Motor neuron (in vitro differentiated cells): Measurements from ENCODE around the gene GPR89B. TPM values are rescaled to one million over a fixed set of nuclear protein-coding genes. Genes with fewer than 3 reads are reported as not detected.
A peak's percentile ranks its signal among the peaks of the same experiment; 100 is the strongest.
"Not testable (repeated sequence)": the region's sequence is repeated elsewhere in the genome, so short reads cannot be mapped to it uniquely, and the experiment has no call there.

Experiments
- ATAC-seq, 8 experiments: fragments of 200-7000 bp; cut with Tn5 transposase; replicated peaks in 6 of 8; 2 replicates each; pipeline ENCODE4 v1.8.0; 2021; ENCODE audit warnings: mild to moderate bottlenecking in 8 of 8, moderate library complexity in 8 of 8
- H3K27ac ChIP-seq, 2 donors: fragments of 250-450 bp; sonication (Bioruptor Pico); 2 replicates each; pipeline ENCODE4 v1.9.0; 2021; ENCODE audit warnings: antibody characterized with exemption in 2 of 2, mild to moderate bottlenecking in 2 of 2, moderate library complexity in 1 of 2
- H3K4me1 ChIP-seq, 2 donors: fragments of 250-450 bp; sonication (Bioruptor Pico); replicated peaks in 1 of 2; 2 replicates each; pipeline ENCODE4 v1.6.1; 2021; ENCODE audit warnings: antibody characterized with exemption in 2 of 2, mild to moderate bottlenecking in 2 of 2, moderate library complexity in 1 of 2
- H3K4me3 ChIP-seq, 5 donors: fragments of 250-450 bp; sonication (Bioruptor Pico); 2 replicates each; pipeline ENCODE4 v1.9.0; 2021; ENCODE audit warnings: antibody characterized with exemption in 5 of 5, mild to moderate bottlenecking in 5 of 5, moderate library complexity in 4 of 5
- WGBS, 10 experiments: fragments of 450-650 bp; shearing (Covaris generic); methylation state at CpG; one replicate each; pipeline ENCODE4 v1.0.0; 2022; 5-methylcytosine and 5-hydroxymethylcytosine counted together
- in situ Hi-C, 9 experiments: fragments of 400-800 bp; cut with MboI; loops; one replicate each; pipeline ENCODE4 v1.15.0; 2021; ENCODE audit warnings: low sequenced_read_pairs in 9 of 9, low pct_unique_long_range_greater_than_20kb in 2 of 9; ENCODE audit not compliant: unreplicated experiment in 9 of 9
- total RNA-seq, 8 experiments: library from RNA; unstranded; fragments of 300-600 nt; gene quantifications; 2 replicates each; pipeline versions ENCODE4 v1.2.3 to v1.2.4, GENCODE V29; 2022

GPR89B gene
- total RNA-seq, 8 experiments from 2014 or later, result 15.9 to 28.1 (median 23.2) TPM

DNA sequence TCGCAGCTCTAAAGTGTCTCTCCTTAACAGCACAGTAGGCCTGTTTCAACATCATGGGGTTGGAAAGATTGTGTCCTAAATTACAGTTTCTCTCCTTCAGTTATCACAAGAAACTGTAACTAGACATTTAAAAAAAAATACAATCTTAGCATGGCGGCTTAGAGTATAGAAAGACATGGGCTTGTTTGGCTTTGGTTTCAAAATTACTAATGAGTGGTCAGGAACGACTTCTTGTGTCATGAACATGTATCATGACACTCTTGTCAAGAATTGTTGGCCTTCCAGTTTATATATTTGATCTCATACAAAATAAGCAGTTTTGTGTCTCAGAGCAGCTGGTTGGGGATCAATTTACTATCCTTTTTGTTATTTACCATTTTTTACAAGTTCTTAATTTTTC, 23.5 kb upstream of the GPR89B start:
- in situ Hi-C loops, result no loop called here
- peaks cover 0 to 4% of the 10 kb centered on the region in 2 donors for H3K4me1 ChIP-seq
- no peak overlapping the region for H3K4me3 ChIP-seq
- no peak for ATAC-seq
- H3K27ac ChIP-seq, result no peak overlapping the region
- WGBS, 10 experiments, result 40 to 94% (median 83%) methylated on average over 1 to 3 of the region's 3 CpGs

- in situ Hi-C loops, result no loop called here
- H3K4me3 ChIP-seq, result no peak overlapping the region
- no peaks in the 10 kb centered on the region for H3K4me1 ChIP-seq
- ATAC-seq, result no peak
- H3K27ac ChIP-seq, result no peak overlapping the region
- 40 to 100% (median 94%) methylated on average over 2 to 32 of the region's 44 CpGs; no CpG with 5 or more reads in 1 of the 10 experiments for WGBS, 10 experiments
Observed at GRCh38 chr1:147907786-147908509, 20.3 kb upstream of the GPR89B start.

- no peak overlapping the region for H3K27ac ChIP-seq
- ATAC-seq, result no peak
- in situ Hi-C loops, result no loop called here
- H3K4me3 ChIP-seq, result no peak overlapping the region
- WGBS, 10 experiments, result 8 to 89% (median 59%) methylated on average over 1 to 2 of the region's 2 CpGs
- no peaks in the 10 kb centered on the region for H3K4me1 ChIP-seq
Observed at GRCh38 chr1:147912553-147912952, 15.7 kb upstream of the GPR89B start.

DNA sequence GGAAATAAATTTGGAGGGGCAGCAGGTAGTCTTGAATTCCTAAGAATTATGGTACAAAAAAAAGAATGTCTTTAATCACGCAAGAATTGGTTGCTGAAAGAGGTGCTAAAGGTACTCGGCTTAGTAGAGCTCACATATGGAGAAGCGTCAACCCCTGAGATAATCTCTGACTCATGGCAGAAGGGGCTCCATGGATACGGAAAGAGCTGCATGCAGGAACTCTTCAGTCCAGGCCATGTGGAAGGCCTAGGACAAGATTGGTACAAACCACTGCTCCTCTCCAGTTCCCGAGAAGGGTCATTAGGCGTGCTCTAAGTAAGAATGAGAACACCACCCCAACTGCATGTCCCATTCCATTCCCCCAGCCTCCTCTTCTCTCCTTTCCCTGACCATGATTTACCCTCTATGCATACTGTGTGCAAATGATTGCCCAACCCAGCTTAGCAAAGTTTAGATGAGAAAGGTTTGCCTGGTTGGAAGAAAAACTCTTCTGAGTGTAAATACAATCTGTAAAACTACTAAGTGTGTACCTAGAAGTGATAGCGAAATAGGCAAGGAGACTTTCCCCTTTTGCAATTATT, 14.8 kb upstream of the GPR89B start:
- no peaks in the 10 kb centered on the region for H3K4me1 ChIP-seq
- H3K4me3 ChIP-seq, result no peak overlapping the region
- 54 to 100% (median 92%) methylated on average over 1 to 7 of the region's 7 CpGs for whole genome bisulfite sequencing, 10 experiments
- no peak overlapping the region for H3K27ac ChIP-seq
- peak in 2 of 8 experiments; percentile 78 to 86 for ATAC-seq
- in situ Hi-C loops, result no loop called here

- no peak overlapping the region for H3K27ac ChIP-seq
- no peak for ATAC-seq
- no peak overlapping the region for H3K4me3 ChIP-seq
- WGBS, 10 experiments, result 80 to 100% (median 94%) methylated on average over 1 to 5 of the region's 6 CpGs; no CpG with 5 or more reads in 2 of the 10 experiments
- no peaks in the 10 kb centered on the region for H3K4me1 ChIP-seq
- in situ Hi-C loops, result no loop called here
Observed at GRCh38 chr1:147919896-147920295, 8.3 kb upstream of the GPR89B start.

DNA sequence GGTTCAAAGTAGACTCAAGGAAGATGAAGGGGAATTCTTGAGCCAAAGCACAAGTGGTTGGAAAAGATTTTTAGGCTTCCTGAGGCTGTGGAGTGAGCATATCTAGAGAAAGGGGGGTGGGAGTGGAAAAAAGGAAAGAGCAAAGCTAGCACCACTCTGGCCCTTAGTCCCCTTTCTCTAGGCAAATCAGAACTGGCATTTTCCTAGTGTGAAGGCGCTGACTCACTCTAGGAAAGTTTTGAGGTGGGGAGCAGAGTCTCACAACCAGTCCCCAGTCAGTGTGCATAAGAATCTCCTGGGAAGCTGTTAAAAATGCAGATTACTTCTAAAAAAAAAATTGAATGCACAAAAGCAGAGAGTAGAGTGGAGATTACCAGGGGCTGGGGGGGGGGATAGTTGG, 3.4 kb upstream of the GPR89B start:
- ATAC-seq, result peak in 1 of 8 experiments; percentile 12
- peaks cover 2 to 5% of the 10 kb centered on the region in 2 donors for H3K4me1 ChIP-seq
- H3K27ac ChIP-seq, result no peak overlapping the region
- no peak overlapping the region for H3K4me3 ChIP-seq
- in situ Hi-C loops, result no loop called here
- 83 to 100% (median 100%) methylated on average over 1 of the region's 1 CpG; no CpG with 5 or more reads in 7 of the 10 experiments for WGBS, 10 experiments

- H3K27ac ChIP-seq, H3K4me1 ChIP-seq, in situ Hi-C loops, ATAC-seq, H3K4me3 ChIP-seq: not testable (repeated sequence)
- WGBS, 10 experiments, result no CpG with 5 or more reads among the region's 6 CpGs
Observed at GRCh38 chr1:147927215-147927614, 1.0 kb upstream of the GPR89B start.

GRCh38 chr1:147927689-147928088, 531 bp upstream of the GPR89B start:
- H3K4me3 ChIP-seq, ATAC-seq, H3K27ac ChIP-seq, H3K4me1 ChIP-seq, in situ Hi-C loops: not testable (repeated sequence)
- WGBS, 10 experiments, result no CpG with 5 or more reads among the region's 10 CpGs

DNA sequence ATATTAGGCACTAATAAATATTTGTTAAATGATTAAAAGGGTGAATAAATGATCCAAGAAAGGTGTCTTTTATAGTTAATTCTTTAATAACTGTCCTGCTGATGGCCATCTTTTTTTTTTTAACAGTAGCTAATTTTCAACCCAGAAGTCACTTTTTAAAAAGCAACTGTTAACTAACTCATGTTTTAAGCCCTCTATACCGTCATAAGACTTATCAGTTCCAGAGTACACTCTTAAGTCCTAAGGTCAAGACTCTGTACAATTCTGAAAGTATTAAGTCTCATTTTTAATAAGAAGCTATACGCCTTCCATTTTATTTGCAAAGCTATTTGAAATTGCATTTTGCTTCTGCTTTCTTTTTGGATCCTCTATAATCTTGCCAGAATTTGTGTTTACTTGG, 2.9 kb downstream of the GPR89B start:
- H3K4me3 ChIP-seq, in situ Hi-C loops, H3K27ac ChIP-seq, ATAC-seq, H3K4me1 ChIP-seq: not testable (repeated sequence)
- WGBS, 10 experiments, result 100% methylated on average over 1 to 2 of the region's 2 CpGs; no CpG with 5 or more reads in 4 of the 10 experiments

DNA sequence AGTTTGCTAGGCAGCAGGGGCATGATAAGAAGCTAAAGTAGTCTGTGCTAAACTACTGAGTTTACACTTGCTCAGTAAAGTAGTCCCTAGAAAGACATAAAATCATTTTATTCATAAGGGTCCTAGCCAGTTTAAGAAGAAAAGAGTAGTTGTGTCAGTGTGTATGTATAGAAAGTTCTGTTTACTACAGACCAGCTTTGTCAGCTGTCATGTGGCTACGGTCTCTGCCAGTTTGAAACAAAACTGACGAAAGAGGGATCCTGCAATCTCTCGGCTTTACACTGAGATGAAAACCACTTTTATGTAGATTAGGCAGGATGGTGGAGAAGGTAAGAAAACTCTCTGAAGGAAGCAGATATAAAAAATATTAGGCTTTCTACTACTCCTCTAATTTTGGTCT, 7.1 kb downstream of the GPR89B start:
- H3K4me1 ChIP-seq, H3K4me3 ChIP-seq, in situ Hi-C loops, H3K27ac ChIP-seq, ATAC-seq: not testable (repeated sequence)
- 83 to 100% methylated on average over 1 to 2 of the region's 3 CpGs; no CpG with 5 or more reads in 8 of the 10 experiments for WGBS, 10 experiments

GRCh38 chr1:147940456-147940855, 12.2 kb downstream of the GPR89B start:
- in situ Hi-C loops, H3K27ac ChIP-seq, H3K4me1 ChIP-seq, ATAC-seq, H3K4me3 ChIP-seq: not testable (repeated sequence)
- WGBS, 10 experiments, result no CpG with 5 or more reads among the region's 2 CpGs

DNA sequence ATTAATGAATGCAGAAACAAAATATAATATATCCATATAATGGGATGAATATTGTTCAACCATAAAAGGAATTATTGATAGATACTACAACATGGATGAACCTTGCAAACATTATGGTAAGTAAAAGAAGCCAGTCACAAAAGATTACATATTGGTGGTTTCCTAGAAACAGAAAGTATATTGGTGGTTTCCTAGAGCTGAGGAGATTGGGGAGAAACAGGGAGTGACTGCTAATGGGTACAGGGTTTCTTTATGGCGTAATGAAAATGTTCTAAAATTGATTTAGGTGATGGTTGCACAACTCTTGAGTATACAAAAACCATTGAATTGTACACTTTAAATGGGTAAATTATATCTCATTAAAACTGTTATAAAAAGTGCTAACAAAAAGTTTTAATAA, 14.3 kb downstream of the GPR89B start:
- in situ Hi-C loops, H3K4me1 ChIP-seq, H3K27ac ChIP-seq, H3K4me3 ChIP-seq, ATAC-seq: not testable (repeated sequence)
- WGBS, 10 experiments, result no CpG with 5 or more reads among the region's 1 CpG

GRCh38 chr1:147949517-147949916, 21.3 kb downstream of the GPR89B start:
- H3K27ac ChIP-seq, H3K4me3 ChIP-seq, ATAC-seq, in situ Hi-C loops, H3K4me1 ChIP-seq: not testable (repeated sequence)
- WGBS, 10 experiments, result no CpG with 5 or more reads among the region's 35 CpGs

GRCh38 chr1:147958906-147959305, 30.7 kb downstream of the GPR89B start:
- 71 to 100% (median 80%) methylated on average over 1 of the region's 1 CpG; no CpG with 5 or more reads in 7 of the 10 experiments for WGBS, 10 experiments
- in situ Hi-C loops, H3K27ac ChIP-seq, H3K4me1 ChIP-seq, H3K4me3 ChIP-seq, ATAC-seq: not testable (repeated sequence)
